ENCODE measurements around the gene RPL36. TPM values are rescaled to one million over a fixed set of nuclear protein-coding genes. Genes with fewer than 3 reads are reported as not detected.
A peak's percentile ranks its signal among the peaks of the same experiment; 100 is the strongest.

RPL36 gene
- total RNA-seq, 1 donor from 2014 or later, result 1,170 TPM

- Mint-ChIP-seq H3K4me1 (no peaks in the 10 kb centered on the region), H3K36me3 (ENCODE audit: low read depth) (peaks cover 86% of the 10 kb centered on the region), H3K27me3 (no peaks in the 10 kb centered on the region), H3K4me3 (no peak overlapping the region), H3K9me3 (no peaks in the 10 kb centered on the region), H3K27ac (peak overlapping the region; percentile 41)
- POLR2A ChIA-PET, result interaction anchor here (0.6 to 0.8 kb wide), 2 partner anchors 43 to 427 kb away, joined by 3 read pairs; partner anchors contain the start of gene SAFB
- DNase-seq (no peak), ATAC-seq (ENCODE audit: low read depth) (no peak)
- intact Hi-C loops (cut with micrococcal nuclease), result no loop called here
- no peak for TF ChIP-seq CTCF (IDR thresholded peaks at IDR 0.05)
- CTCF ChIA-PET, result no interaction called here
These were observed 24.1 kb upstream of the RPL36 start for GRCh38 chr19:5665781-5666513.

- no peak overlapping the region for H3K4me3 Mint-ChIP-seq
- peaks cover 84% of the 10 kb centered on the region for H3K36me3 Mint-ChIP-seq (ENCODE audit: low read depth)
- no peaks in the 10 kb centered on the region for H3K4me1 Mint-ChIP-seq
- ATAC-seq (ENCODE audit: low read depth) (no peak), DNase-seq (no peak)
- POLR2A ChIA-PET, result no interaction called here
- CTCF ChIA-PET, result no interaction called here
- no peaks in the 10 kb centered on the region for H3K9me3 Mint-ChIP-seq
- TF ChIP-seq CTCF (IDR thresholded peaks at IDR 0.05), result no peak
- intact Hi-C loops (cut with micrococcal nuclease), result no loop called here
- no peaks in the 10 kb centered on the region for H3K27me3 Mint-ChIP-seq
- no peak overlapping the region for H3K27ac Mint-ChIP-seq
These were observed 23.0 kb upstream of the RPL36 start for GRCh38 chr19:5666921-5667610.

GRCh38 chr19:5667751-5668271 lies 22.3 kb upstream of the RPL36 start:
- Mint-ChIP-seq H3K4me3 (no peak overlapping the region), H3K4me1 (no peaks in the 10 kb centered on the region), H3K36me3 (ENCODE audit: low read depth) (peaks cover 80% of the 10 kb centered on the region), H3K27me3 (no peaks in the 10 kb centered on the region), H3K27ac (no peak overlapping the region), H3K9me3 (no peaks in the 10 kb centered on the region)
- intact Hi-C loops (cut with micrococcal nuclease), result no loop called here
- DNase-seq (no peak), ATAC-seq (ENCODE audit: low read depth) (no peak)
- ChIA-PET CTCF (no interaction called here), POLR2A (interaction anchor here (0.7 kb wide), 1 partner anchor 19 kb away, joined by 4 read pairs; no protein-coding TSS in a partner anchor)
- no peak for TF ChIP-seq CTCF (IDR thresholded peaks at IDR 0.05)

GRCh38 chr19:5669212-5669611 lies 20.9 kb upstream of the RPL36 start:
- CTCF ChIA-PET, result no interaction called here
- Mint-ChIP-seq H3K36me3 (ENCODE audit: low read depth) (peaks cover 73% of the 10 kb centered on the region), H3K9me3 (no peaks in the 10 kb centered on the region), H3K4me1 (no peaks in the 10 kb centered on the region), H3K27me3 (no peaks in the 10 kb centered on the region), H3K4me3 (no peak overlapping the region), H3K27ac (no peak overlapping the region)
- intact Hi-C loops (cut with micrococcal nuclease), result no loop called here
- DNase-seq, result no peak
- POLR2A ChIA-PET, result no interaction called here
- no peak for TF ChIP-seq CTCF (IDR thresholded peaks at IDR 0.05)
- ATAC-seq (ENCODE audit: low read depth), result no peak

- DNase-seq, result no peak
- ChIA-PET POLR2A (no interaction called here), CTCF (no interaction called here)
- no peaks in the 10 kb centered on the region for H3K9me3 Mint-ChIP-seq
- no peak overlapping the region for H3K4me3 Mint-ChIP-seq
- intact Hi-C loops (cut with micrococcal nuclease), result no loop called here
- no peak for TF ChIP-seq CTCF (IDR thresholded peaks at IDR 0.05)
- no peaks in the 10 kb centered on the region for H3K4me1 Mint-ChIP-seq
- no peaks in the 10 kb centered on the region for H3K27me3 Mint-ChIP-seq
- H3K27ac Mint-ChIP-seq, result no peak overlapping the region
- H3K36me3 Mint-ChIP-seq (ENCODE audit: low read depth), result peaks cover 49% of the 10 kb centered on the region
- no peak for ATAC-seq (ENCODE audit: low read depth)
These were observed 18.5 kb upstream of the RPL36 start for GRCh38 chr19:5671600-5671999.

Data from activated B cell treated with CpG ODN at 0.5 μM for 24 hours (primary cell).